ENCODE data around the gene JARID2. TPM values are rescaled to one million over a fixed set of nuclear protein-coding genes. Genes with fewer than 3 reads are reported as not detected.
A peak's percentile ranks its signal among the peaks of the same experiment; 100 is the strongest.
"Not testable (repeated sequence)": the region's sequence is repeated elsewhere in the genome, so short reads cannot be mapped to it uniquely, and the experiment has no call there.

JARID2 gene
- total RNA-seq, 4 donors from 2014 or later: 20.0 to 29.4 (median 23.9) TPM

GRCh38 chr6:15317934-15318902 is 72.3 kb downstream of the JARID2 start:
- no peaks in the 10 kb centered on the region for H3K36me3 ChIP-seq
- TF ChIP-seq EP300 (IDR thresholded peaks at IDR 0.05): no peak
- TF ChIP-seq POLR2A (IDR thresholded peaks at IDR 0.05): no peak
- no peak for TF ChIP-seq POLR2AphosphoS5 (IDR thresholded peaks at IDR 0.05)
- TF ChIP-seq CTCF (IDR thresholded peaks at IDR 0.05): no peak
- H3K9me3 ChIP-seq: no peaks in the 10 kb centered on the region
- H3K4me3 ChIP-seq: no peak overlapping the region
- WGBS: 72% methylated on average over 9 of the region's 9 CpGs
- no peaks in the 10 kb centered on the region for H3K27me3 ChIP-seq
- no peak for DNase-seq (ENCODE audit: low spot score in 2 of 2)
- H3K4me1 ChIP-seq: peaks cover 50% of the 10 kb centered on the region
- H3K27ac ChIP-seq: no peak overlapping the region

GRCh38 chr6:15319677-15320076 is 73.8 kb downstream of the JARID2 start:
- Histone ChIP-seq H3K27me3 (no peaks in the 10 kb centered on the region), H3K9me3 (no peaks in the 10 kb centered on the region), H3K4me1 (peaks cover 39% of the 10 kb centered on the region), H3K36me3 (no peaks in the 10 kb centered on the region), H3K4me3 (no peak overlapping the region), H3K27ac (no peak overlapping the region)
- DNase-seq (ENCODE audit: low spot score in 2 of 2): no peak
- WGBS: 92% methylated on average over 3 of the region's 3 CpGs
- no peak for TF ChIP-seq EP300 (IDR thresholded peaks at IDR 0.05)
- no peak for TF ChIP-seq POLR2AphosphoS5 (IDR thresholded peaks at IDR 0.05)
- no peak for TF ChIP-seq POLR2A (IDR thresholded peaks at IDR 0.05)
- TF ChIP-seq CTCF (IDR thresholded peaks at IDR 0.05): no peak

GRCh38 chr6:15320693-15321092 is 74.8 kb downstream of the JARID2 start:
- Histone ChIP-seq H3K4me1 (peaks cover 39% of the 10 kb centered on the region), H3K27ac (no peak overlapping the region), H3K27me3 (no peaks in the 10 kb centered on the region), H3K4me3 (no peak overlapping the region), H3K36me3 (no peaks in the 10 kb centered on the region), H3K9me3 (no peaks in the 10 kb centered on the region)
- DNase-seq (ENCODE audit: low spot score in 2 of 2): no peak
- TF ChIP-seq CTCF (IDR thresholded peaks at IDR 0.05) (no peak), POLR2AphosphoS5 (IDR thresholded peaks at IDR 0.05) (no peak), EP300 (IDR thresholded peaks at IDR 0.05) (no peak), POLR2A (IDR thresholded peaks at IDR 0.05) (no peak)
- 92% methylated on average over 1 of the region's 1 CpG for WGBS

- Histone ChIP-seq H3K36me3 (no peaks in the 10 kb centered on the region), H3K27ac (no peak overlapping the region), H3K27me3 (no peaks in the 10 kb centered on the region), H3K4me1 (peaks cover 46% of the 10 kb centered on the region), H3K4me3 (no peak overlapping the region), H3K9me3 (no peaks in the 10 kb centered on the region)
- 100% methylated on average over 1 of the region's 1 CpG for WGBS
- TF ChIP-seq CTCF (IDR thresholded peaks at IDR 0.05) (no peak), POLR2AphosphoS5 (IDR thresholded peaks at IDR 0.05) (no peak), POLR2A (IDR thresholded peaks at IDR 0.05) (no peak)
- no peak for DNase-seq (ENCODE audit: low spot score in 2 of 2)
Observed at GRCh38 chr6:15322184-15322583, 76.3 kb downstream of the JARID2 start.

- Histone ChIP-seq H3K36me3 (no peaks in the 10 kb centered on the region), H3K9me3 (no peaks in the 10 kb centered on the region), H3K4me1 (peaks cover 48% of the 10 kb centered on the region), H3K27ac (no peak overlapping the region), H3K27me3 (no peaks in the 10 kb centered on the region), H3K4me3 (no peak overlapping the region)
- WGBS: 36% methylated on average over 5 of the region's 5 CpGs
- TF ChIP-seq CTCF (IDR thresholded peaks at IDR 0.05): no peak
- TF ChIP-seq EP300 (IDR thresholded peaks at IDR 0.05): no peak
- DNase-seq (ENCODE audit: low spot score in 2 of 2): no peak
Observed at GRCh38 chr6:15322781-15323536, 77.1 kb downstream of the JARID2 start.

GRCh38 chr6:15323611-15324010 is 77.7 kb downstream of the JARID2 start:
- not testable (repeated sequence) for H3K27me3 ChIP-seq; H3K36me3 ChIP-seq; DNase-seq (ENCODE audit: low spot score in 2 of 2); H3K4me3 ChIP-seq; H3K9me3 ChIP-seq
- H3K4me1 ChIP-seq: peaks cover 43% of the 10 kb centered on the region
- WGBS: 93% methylated on average over 11 of the region's 11 CpGs
- peak overlapping the region; percentile 6 for H3K27ac ChIP-seq

Measured in suprapubic skin (tissue), 4 donors.